ENCODE data around the gene LYPLA2. TPM values are rescaled to one million over a fixed set of nuclear protein-coding genes. Genes with fewer than 3 reads are reported as not detected.

The LYPLA2 gene
- total and polyA plus RNA-seq, 2 of the 8 experiments (the other 6 are each of a cell fraction or from before 2014, with no cell fraction given) = 138 to 211 TPM

DNA sequence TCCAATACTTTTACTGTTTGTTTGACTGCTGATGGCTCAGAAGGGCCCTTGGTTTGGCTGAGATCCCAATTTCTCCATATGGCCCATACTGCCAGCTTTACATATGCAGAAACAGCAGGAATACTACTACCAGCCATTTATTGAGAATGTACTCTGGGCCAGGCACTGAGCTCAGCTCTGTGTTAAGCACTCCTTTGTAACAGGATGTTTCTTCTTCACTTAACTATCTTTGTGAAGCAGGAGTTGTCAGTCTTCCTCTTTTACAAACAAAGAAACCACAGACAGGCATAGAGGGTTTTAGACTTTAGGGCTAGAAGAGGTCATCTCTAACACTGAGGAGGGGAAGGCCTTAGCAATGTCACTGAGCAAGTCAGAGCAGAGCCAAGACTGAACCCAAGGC lies 26.0 kb downstream of the LYPLA2 start:
- Histone ChIP-seq H3K4me2 (ENCODE audit: insufficient read depth in 1 of 2, low read depth in 2 of 2, low read length in 2 of 2) (no peak overlapping the region), H2BK5ac (ENCODE audit: low read depth, low read length) (no peak overlapping the region), H3K9me3 (ENCODE audit: insufficient read depth in 2 of 2, low read depth in 1 of 2, low read length in 1 of 2) (no peaks in the 10 kb centered on the region), H3K9ac (replicated peaks in 1 of 4; ENCODE audit: extremely low read depth in 1 of 4, low read depth in 3 of 4, low read length in 3 of 4) (no peak overlapping the region), H4K20me1 (replicated peaks in 1 of 2; ENCODE audit: control insufficient read depth in 1 of 2, insufficient read depth in 2 of 2, low read length in 2 of 2) (no peaks in the 10 kb centered on the region), H4K91ac (replicated peaks; ENCODE audit: insufficient read length, low read length) (no peak overlapping the region), H4K8ac (ENCODE audit: extremely low read depth, insufficient read depth, low read length) (no peak overlapping the region), H3K4me1 (replicated peaks in 1 of 4; ENCODE audit: control insufficient read depth in 3 of 4, insufficient read depth in 4 of 4, low read length in 3 of 4) (no peaks in the 10 kb centered on the region), H3K14ac (ENCODE audit: insufficient read length) (no peak overlapping the region), H3K27ac (ENCODE audit: low read depth, low read length) (no peak overlapping the region), H3K56ac (replicated peaks; ENCODE audit: insufficient read length, low read depth, low read length) (no peak overlapping the region), H4K5ac (ENCODE audit: insufficient read length, low read depth, low read length) (no peak overlapping the region), H3K27me3 (replicated peaks in 1 of 4; ENCODE audit: control insufficient read depth in 3 of 4, extremely low read depth in 1 of 4, insufficient read depth in 3 of 4, low read length in 3 of 4) (no peaks in the 10 kb centered on the region), H3K36me3 (ENCODE audit: control insufficient read depth in 2 of 4, insufficient read depth in 4 of 4, low read length in 3 of 4) (peaks cover 0 to 23% (median 1%) of the 10 kb centered on the region in 4 experiments; a peak in 5 of 8 replicates), H2BK15ac (ENCODE audit: low read length) (no peak overlapping the region), H3K23me2 (ENCODE audit: low read depth, low read length) (no peaks in the 10 kb centered on the region), H2AFZ (ENCODE audit: low read length) (no peak overlapping the region), H2BK20ac (ENCODE audit: low read length) (no peak overlapping the region), H2AK5ac (ENCODE audit: low read depth, low read length) (no peak overlapping the region), H3K4me3 (ENCODE audit: extremely low read depth in 1 of 4, insufficient read depth in 2 of 4, low read depth in 3 of 4, low read length in 4 of 4) (no peak overlapping the region), H3K23ac (ENCODE audit: insufficient read length) (no peak overlapping the region), H3K18ac (ENCODE audit: extremely low read depth, low read length) (no peak overlapping the region), H2BK12ac (ENCODE audit: low read depth, low read length) (no peak overlapping the region), H3K79me1 (ENCODE audit: low read depth, low read length) (no peaks in the 10 kb centered on the region), H2BK120ac (replicated peaks; ENCODE audit: low read depth, low read length) (no peak overlapping the region), H3K79me2 (ENCODE audit: control insufficient read depth in 1 of 2, insufficient read depth in 2 of 2, low read length in 2 of 2) (no peaks in the 10 kb centered on the region), H3K4ac (replicated peaks; ENCODE audit: insufficient read length, low read depth, low read length) (no peak overlapping the region)
- DNase-seq (ENCODE audit: low read depth in 1 of 2, low spot score in 2 of 2) = no peak
- FAIRE-seq = no peak
- CTCF ChIA-PET (ENCODE audit: partially characterized antibody) = interaction anchor here (1.2 to 2.9 kb wide), 5 partner anchors 7 to 100 kb away, joined by 3 to 13 read pairs (median 5); partner anchors contain the start of gene CNR2
- TF ChIP-seq TAF7 (optimal IDR thresholded peaks at IDR 0.05; ENCODE audit: borderline replicate concordance, low read depth, low read length) (no peak), E2F6 (IDR thresholded peaks at IDR 0.05) (no peak)
- POLR2A ChIA-PET (ENCODE audit: partially characterized antibody) = interaction anchor here (1.1 to 1.5 kb wide), 4 partner anchors 9 to 162 kb away, joined by 3 to 5 read pairs (median 4); partner anchors contain the start of gene HMGCL

Measured in H1 (cell line).